Body of pancreas (tissue), 4 donors: ENCODE results near the gene STIM1.

ENCODE experiments used
- POLR2A ChIP-seq, 3 donors: fragments of 450-650 bp; IDR thresholded peaks; one replicate each; pipeline ENCODE4 v1.6.1; 2016; ENCODE audit warnings: antibody characterized with exemption in 3 of 3, mild to moderate bottlenecking in 2 of 3
- TF ChIP-seq, protein P1 (sequence below), 7 experiments: fragments of 450-650 bp in 4 of 7; fragments of 200-600 bp in 3 of 7; sonication (generic) in 3 of 7; IDR thresholded peaks; one replicate each; pipeline ENCODE4 v1.5.1; 2016 to 2019; ENCODE audit warnings: antibody characterized with exemption in 7 of 7

DNA sequence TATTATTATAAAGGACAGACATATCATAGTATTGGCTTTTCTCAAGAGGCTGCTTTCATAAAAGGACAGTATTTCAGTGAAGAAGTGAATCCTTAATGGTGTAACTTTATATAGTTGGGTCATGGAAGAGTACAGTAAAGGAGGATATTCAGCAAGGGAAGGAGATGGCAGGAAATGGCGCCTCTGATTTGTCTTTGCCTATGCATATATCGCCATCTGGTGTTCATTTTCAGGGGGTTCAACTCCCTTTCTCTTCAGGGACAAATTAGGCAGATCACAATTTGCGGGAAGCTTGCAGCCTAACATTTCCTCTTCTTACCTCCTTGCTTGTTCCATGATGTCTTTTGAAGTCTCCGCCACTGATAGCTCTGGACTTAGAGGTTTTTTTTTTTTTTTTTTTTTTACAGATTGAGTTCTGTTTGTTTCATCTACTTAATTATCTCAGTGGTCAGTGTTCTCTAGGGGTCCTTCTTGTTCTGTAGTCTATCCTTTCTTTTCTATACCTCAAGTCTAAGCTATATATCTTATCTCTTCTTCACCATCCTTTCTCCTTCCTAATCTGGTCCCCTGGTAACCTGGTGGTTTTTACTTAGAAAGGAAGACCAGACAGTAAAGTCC lies 217.3 kb downstream of the STIM1 start:
- TF ChIP-seq, protein P1, sequence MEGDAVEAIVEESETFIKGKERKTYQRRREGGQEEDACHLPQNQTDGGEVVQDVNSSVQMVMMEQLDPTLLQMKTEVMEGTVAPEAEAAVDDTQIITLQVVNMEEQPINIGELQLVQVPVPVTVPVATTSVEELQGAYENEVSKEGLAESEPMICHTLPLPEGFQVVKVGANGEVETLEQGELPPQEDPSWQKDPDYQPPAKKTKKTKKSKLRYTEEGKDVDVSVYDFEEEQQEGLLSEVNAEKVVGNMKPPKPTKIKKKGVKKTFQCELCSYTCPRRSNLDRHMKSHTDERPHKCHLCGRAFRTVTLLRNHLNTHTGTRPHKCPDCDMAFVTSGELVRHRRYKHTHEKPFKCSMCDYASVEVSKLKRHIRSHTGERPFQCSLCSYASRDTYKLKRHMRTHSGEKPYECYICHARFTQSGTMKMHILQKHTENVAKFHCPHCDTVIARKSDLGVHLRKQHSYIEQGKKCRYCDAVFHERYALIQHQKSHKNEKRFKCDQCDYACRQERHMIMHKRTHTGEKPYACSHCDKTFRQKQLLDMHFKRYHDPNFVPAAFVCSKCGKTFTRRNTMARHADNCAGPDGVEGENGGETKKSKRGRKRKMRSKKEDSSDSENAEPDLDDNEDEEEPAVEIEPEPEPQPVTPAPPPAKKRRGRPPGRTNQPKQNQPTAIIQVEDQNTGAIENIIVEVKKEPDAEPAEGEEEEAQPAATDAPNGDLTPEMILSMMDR (IDR thresholded peaks at IDR 0.05): peak; percentile 51 to 97 (median 93)
- TF ChIP-seq POLR2A (IDR thresholded peaks at IDR 0.05): no peak
